Measurements from ENCODE around the gene COX15. TPM values are rescaled to one million over a fixed set of nuclear protein-coding genes. Genes with fewer than 3 reads are reported as not detected.
"Not testable (repeated sequence)": the region's sequence is repeated elsewhere in the genome, so short reads cannot be mapped to it uniquely, and the experiment has no call there.

Gene COX15
- polyA plus RNA-seq, 4 donors: 39.7 to 68.6 (median 50.2) TPM

DNA sequence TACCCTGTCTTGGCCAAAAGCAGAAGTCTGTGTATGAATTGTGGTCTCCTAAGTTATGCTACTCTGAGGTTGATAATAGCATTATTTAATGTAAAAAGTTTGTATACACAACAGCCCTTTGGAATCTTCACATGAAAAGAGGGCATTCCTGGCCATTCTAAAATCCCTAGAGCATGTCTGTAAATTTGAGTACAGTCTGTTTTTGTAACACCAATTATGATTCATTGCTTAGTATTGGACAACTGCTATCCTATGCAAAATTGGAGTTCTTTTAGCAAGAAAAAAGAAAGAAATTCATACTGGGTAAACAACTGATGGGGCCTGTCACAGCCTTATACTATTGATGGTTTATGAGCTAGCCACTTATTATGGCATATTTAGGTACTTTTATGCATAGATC lies 10.3 kb upstream of the COX15 start:
- DNase-seq (ENCODE audit: low read depth in 4 of 4, low spot score in 2 of 4): no peak

DNA sequence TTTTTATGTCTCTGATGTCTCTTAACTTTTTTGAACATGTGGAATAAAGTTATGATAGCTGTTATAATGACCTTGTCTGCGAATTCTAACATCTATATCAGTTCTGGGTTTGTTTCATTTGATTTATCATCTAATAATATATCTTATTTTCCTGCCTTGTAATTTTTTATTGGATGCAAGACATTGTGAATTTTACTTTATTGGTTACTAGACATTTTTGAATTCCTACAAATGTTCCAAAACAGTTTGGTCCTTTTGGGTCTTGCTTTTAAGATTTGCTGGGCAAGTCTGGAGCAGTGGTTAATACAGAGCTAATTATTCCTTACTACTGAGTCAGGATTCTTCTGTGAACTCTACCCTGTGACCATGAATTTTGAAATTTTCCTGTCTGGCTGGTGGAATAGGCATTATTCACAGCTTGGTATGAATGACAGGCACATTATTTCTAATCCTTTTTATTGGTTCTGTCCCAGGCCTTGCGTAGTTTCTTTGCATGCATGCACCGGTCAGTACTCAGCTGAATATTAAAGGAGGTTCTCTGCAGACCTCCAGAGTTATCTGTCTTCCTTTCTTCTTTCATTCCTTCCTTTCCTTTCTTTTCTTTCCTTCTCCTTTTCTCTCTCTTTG lies 9.1 kb upstream of the COX15 start:
- no peak for DNase-seq (ENCODE audit: low read depth in 4 of 4, low spot score in 2 of 4)

DNA sequence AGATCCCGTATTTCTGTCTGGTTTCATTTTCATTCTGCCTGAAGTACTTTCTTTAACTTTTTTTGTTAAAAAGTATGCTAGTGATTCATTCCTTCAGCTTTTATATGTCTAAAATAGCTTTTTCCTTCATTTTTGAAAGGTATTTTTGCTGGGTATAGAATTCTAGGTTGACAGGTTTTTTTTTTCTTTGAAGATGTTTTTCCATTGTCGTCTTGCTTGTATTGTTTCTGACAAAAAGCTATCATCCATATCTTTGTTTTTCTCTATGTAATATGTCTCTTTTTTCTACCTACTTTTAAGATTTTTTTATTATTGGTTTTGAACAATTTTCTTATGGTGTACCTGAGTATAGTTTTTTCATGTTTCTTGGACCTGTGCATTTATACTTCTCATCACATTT lies 8.3 kb upstream of the COX15 start:
- DNase-seq (ENCODE audit: low read depth in 4 of 4, low spot score in 2 of 4): no peak

DNA sequence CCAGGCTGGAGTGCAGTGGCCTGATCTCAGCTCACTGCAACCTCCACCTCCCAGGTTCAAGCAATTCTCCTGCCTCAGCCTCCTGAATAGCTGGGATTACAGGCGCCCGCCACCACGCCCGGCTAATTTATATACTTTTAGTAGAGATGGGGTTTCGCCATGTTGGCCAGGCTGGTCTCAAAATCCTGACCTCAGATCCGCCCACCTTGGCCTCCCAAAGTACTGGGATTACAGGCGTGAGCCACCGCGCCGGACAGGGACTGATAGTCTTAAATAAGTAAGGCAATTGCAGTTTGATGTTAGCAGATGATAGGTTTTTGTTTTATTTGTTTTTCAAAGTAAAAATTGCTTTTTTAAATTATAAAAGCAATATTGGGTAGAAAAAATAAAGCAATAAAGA lies 2.2 kb upstream of the COX15 start:
- not testable (repeated sequence) for DNase-seq (ENCODE audit: low read depth in 4 of 4, low spot score in 2 of 4)

DNA sequence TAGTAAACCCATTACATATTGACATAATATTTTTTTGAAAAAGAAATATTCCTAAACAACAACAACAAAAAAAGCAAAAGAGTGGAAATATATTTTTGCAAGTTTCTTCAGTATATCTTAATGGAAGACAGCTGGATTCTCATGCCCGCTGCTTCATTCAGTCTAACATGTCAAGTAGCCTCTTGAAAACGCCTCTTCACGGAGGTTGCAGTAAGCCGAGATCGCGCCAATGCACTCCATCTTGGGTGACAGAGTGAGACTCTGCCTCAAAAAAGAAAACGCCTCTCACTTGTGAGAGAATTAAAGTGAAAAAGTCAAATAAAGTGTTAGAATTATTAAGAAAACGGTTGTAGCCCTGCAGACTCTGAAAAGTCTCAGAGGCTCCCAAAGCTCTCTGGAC lies 1.4 kb upstream of the COX15 start:
- DNase-seq (ENCODE audit: low read depth in 4 of 4, low spot score in 2 of 4): no peak

DNA sequence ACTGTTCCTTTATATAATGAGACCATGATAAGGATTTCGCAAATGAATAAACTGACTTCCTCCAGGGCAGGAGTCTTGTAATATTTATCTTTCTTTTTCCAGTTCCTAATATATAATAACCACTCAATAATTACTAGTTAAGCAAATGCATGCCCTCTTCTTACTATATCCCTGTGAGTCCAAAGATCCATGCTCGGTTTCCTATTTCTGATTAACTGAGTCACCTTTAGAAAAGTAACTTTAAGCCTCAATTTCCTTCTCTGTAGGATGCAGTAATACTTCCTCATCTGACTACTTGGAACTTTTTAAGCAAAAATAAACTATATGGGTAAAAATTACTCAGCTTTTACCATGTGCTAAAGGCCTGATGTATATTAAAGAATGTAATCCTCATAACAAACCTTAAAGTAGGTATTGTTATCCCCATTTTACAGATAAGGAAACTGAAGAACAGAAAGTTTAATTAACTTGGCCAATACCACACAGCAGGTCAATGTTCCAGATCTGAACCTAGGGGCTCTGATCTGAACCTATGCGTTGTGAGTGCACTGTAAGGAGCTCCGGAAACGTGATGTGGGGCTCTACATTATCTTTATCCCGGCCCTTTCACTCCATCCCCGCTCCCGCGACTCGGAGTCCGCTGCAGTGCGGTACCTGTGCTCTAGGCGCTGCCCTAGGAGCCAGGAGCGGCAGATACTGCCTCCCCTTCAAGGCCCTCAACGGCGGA lies 458 bp downstream of the COX15 start:
- no peak for DNase-seq (ENCODE audit: low read depth in 4 of 4, low spot score in 2 of 4)

DNA sequence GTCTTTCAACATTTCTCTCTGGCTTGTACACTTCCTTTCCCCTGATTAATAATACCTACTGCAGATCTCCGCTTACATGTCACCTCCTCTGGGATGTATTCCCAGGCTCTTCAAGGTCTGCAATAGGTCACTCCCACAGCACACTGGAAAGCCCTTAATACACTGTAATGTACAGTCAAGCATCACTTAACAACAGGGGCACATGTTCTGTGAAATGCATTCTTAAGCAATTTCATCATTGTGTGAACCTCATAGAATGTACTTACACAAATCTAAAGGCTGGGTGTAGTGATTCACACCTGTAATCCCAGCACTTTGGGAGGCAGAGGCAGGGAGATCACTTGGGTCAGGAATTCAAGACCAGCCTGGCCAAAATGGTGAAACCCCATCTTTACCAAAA lies 1.9 kb downstream of the COX15 start:
- DNase-seq (ENCODE audit: low read depth in 4 of 4, low spot score in 2 of 4): no peak

DNA sequence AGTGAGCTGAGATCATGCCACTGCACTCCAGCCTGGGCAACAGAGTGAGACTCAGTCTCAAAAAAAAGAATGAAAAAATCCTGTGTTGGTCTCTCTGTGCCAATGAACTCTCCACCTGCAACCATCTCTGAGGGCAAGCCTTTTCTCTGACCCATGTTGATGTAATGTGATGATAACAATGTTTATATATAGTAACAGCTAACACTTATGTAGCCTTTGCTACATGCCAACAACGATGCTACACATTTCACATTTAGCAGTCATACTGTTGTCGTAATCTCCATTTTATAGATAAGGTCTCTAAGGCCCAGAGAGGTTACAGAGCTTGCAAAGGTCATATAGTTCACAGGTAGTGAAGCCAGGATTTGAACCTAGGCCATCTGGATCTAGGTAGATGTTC lies 11.5 kb downstream of the COX15 start:
- no peak for DNase-seq (ENCODE audit: low read depth in 4 of 4, low spot score in 2 of 4)

DNA sequence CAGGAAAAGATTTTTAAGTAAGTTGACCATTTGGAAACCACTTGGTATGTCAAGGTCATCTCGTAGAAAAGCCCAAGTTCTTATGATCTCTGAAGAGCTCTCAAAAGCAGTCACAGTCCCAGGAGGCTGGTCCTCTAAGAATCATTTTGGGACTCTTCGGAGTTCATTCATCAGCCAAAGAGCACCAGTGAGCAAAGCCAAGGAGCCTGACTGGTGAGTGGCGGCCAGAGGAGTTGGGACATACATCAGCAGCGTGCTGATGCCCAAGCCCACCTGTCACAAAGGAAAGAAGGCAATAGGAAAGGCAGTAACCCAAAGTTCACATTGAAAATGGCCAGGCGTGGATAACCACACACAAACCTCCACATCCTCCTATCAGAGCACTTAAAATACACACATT lies 17.5 kb downstream of the COX15 start:
- no peak for DNase-seq (ENCODE audit: low read depth in 4 of 4, low spot score in 2 of 4)

DNA sequence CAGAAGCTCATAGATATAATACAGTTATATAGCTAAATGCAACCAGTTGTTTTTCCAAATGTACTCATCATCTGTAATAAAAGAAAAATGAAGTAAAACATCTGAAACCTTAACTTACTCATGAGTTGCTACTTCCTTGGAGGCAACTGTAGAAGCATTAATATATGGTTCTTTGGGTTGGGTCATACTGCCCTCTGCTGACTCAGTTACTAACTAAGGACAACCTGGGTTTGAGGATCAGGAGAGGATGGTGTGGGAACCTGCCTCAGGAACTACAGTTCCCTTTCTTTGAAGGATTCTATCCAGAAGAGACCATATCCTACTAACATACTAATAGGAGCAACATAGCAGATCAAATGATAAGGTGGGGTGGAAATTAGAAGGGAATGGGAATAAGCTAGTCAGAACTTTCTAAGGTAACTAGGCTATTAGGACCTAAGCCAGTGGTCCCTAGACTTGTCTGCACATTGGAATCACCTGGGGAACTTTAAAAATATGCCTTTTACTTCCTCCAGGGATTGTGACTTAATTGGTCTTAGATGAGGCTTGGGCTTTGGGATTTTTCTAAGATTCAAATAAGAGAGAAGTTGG lies 20.7 kb downstream of the COX15 start:
- peak in 2 of 4 donors; percentile 30 to 38 for DNase-seq (ENCODE audit: low read depth in 4 of 4, low spot score in 2 of 4)

DNA sequence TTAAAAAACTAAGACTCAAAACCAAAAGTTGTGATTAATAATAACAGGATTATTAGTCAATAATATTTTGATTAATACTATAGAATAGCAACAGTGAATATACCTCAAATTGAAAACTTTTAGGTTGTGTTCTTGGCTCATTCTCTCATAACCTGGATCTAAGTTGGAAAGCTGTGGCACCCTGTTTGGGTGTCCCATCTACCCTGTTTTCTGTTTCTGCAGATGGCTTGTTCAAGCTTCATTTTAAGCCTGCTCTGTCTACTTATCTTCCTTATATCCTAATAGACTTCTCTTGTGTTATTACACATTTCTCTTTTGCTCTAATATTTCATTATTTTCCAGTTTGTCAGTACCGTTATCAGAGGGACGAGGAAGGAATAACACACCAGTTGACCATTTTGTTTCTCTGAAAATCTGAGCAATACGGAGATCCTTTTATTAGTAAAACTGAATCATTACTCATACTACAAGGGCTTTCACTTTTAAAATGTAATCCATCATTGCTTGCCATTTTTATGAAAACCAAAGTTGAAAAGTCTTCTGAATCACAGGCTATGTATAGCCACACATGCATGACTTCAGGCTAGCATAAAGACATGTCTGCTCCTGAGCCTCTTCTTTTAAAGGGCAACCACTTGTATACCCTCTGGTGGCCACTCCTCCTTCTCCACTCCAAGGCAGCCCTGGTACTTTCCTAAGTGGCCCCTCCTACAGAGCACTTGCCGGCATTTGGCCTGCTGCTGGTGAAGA lies 22.3 kb downstream of the COX15 start:
- no peak for DNase-seq (ENCODE audit: low read depth in 4 of 4, low spot score in 2 of 4)

DNA sequence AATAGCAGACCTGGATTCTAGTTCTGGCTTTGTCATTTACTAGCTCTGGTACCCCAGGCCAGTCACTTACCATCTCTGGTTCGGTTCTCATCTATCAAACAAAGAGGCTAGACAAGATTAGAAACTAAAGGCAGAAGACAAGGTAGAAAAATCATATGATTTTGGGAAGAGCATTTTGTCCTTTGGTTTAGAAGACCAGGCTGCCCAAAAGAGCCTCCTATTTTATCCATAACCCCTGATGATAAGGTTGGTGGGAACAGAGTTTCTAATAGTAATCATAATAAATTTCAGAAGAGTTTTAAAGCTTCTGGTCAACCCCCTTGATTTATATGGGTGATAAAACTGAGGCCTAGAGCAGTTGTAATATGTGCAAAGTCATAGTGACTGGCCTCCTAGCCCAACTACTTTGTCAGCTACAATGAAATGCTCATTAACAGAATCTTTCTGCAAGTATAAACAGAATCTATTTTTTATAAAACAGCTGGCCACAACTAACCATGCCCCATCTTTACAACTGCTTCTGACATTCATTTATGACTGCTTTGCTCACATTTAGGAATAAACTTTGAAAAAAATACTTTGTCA lies 23.4 kb downstream of the COX15 start:
- peak in 2 of 4 donors; percentile 10 to 13 for DNase-seq (ENCODE audit: low read depth in 4 of 4, low spot score in 2 of 4)

DNA sequence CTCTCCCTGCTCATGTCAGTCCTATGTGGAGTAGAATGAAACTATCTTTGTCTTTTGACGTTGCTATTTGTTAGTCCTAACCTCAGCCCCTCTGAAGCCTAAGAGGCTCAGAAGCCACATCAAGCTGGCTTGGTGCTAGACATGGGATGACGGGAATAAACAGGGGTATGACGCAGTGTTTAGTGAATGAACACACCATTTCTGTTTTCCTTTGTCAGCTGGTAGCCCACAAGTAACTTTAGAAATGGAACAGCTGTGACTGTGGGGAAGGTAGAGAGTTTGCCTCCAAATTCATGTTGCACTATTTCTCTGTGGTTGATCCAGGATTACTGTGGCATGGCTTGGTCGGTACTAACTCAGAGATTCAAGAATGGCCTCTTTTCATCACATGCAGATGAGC lies 31.3 kb downstream of the COX15 start:
- DNase-seq (ENCODE audit: low read depth in 4 of 4, low spot score in 2 of 4): no peak

DNA sequence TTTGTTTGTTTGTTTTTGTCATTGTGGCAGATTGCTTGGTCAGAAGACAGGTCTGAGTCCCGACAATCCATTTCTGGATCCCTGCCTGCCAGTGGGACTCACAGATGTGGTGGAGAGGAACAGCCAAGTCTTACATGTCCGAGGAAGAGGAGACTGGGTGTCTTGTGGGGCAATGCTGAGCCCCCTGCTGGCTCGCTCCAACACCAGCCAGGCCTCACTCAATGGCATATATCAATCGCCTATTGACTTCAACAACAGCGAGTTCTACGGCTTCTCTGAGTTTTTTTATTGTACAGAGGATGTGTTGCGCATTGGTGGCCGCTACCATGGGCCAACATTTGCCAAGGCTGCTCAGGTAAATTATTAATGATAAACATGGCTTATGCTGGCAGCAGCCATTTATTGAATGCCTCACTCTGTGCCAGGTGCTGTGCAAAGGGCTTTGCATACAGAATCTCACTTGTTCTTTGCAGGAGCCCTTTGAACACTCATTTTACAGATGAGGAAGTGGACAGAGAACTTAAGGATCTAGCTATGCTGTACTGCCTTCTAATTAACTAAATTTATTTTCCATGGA lies 33.3 kb downstream of the COX15 start:
- no peak for DNase-seq (ENCODE audit: low read depth in 4 of 4, low spot score in 2 of 4)

DNA sequence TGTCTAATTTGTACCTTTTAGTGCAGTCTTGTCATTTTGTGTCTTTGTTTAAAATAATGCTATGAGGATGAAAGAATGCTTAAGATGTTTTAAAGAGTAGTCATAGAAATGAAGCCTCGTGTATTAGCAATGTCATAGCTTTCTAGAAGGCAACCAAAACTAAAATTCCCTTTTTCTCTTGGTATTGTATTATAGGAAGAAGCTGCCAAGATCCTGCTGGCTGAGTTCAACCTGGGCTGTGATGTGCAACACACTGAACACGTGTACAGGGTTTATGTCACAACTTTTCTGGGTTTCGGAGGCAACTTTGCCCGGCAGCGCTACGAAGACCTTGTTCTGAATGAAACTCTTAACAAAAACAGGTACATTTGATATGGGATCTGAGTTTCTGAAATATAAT lies 36.2 kb downstream of the COX15 start:
- DNase-seq (ENCODE audit: low read depth in 4 of 4, low spot score in 2 of 4): no peak

DNA sequence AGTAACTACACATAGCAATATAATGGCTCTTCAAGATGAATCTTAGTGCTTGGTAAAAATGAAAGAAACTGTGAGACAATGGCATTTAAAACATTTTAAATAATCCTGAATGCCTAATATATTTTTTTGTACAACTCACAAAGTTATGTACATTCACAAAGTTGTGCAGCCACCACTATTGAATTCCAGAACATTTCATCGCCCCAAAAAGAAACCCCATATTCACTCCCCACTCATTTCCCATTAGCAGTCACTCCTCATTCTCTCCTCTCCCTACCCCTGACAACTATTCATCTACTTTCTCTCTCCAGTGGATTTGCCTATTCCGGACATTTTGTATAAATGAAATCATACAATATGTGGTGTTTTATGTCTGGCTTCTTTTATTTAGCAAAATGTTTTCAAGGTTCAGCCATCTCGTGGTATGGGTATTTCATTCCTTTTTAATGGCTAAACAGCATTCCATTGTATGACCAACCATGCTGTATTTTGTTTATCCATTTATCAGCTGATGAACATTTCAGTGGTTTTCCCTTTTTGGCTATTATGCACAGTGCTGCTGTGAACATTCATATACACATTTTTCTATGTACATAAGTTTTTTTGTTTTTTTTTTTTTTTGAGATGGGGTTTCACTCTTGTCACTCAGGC lies 37.9 kb downstream of the COX15 start:
- DNase-seq (ENCODE audit: low read depth in 4 of 4, low spot score in 2 of 4): no peak

DNA sequence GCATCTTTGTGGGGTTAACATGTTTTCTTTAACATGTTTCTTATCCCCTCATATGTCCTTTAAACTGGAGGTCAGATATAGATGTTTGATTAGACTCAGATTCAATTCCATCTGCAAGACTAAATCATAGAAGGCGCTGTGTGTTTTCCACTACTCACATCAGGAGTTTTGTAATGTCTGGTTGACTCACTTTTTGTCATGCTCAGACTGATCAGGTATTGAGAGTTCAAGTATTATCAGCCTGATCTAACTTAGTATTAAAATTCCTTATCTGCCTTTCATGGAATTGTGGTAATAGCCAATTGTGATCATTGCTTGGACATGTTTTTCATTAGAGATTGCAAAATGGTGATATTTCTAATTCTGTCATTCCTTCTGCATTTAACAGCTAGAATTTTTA lies 42.5 kb downstream of the COX15 start:
- DNase-seq (ENCODE audit: low read depth in 4 of 4, low spot score in 2 of 4): no peak

DNA sequence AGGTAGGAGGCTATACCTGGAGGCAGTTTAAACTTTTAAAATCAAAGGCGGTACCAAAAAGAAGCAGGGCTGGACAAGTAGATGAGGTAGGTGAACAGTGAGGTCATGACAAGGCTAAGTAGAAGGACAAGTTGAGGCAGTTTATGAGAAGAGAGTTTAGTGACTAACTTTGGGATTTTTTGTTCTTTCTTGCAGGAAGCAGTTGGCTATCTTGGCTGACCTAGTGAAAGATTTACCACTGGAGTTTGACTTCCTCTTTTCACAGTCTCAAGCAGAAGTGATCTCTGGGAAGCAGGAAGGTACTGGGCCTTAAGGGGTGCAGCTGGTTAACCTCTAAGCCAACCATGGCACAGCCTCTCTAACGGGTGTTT lies 46.3 kb downstream of the COX15 start:
- DNase-seq (ENCODE audit: low read depth in 4 of 4, low spot score in 2 of 4): no peak

DNA sequence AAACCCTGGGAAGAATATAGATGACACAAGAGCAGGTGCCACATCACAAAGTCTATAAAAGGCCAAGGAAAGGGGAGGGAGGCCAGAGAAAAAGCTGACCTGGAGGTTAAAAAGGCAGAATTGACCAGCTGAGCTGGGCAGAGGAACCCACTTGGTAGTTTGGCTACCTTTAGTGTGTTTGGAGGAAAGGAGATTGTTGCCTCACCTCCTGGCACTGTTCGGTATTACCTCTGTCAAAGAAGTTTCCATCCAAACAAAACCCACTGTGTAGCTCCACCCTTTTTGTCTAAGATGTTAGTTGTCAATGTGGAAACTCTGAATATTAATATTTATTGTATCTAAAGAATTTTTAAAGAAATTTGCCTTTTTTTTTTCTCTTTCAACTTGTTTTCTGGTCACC lies 49.2 kb downstream of the COX15 start:
- no peak for DNase-seq (ENCODE audit: low read depth in 4 of 4, low spot score in 2 of 4)

Data from left renal cortex interstitium (tissue), 4 donors.